Hematopoietic multipotent progenitor cell (in vitro differentiated cells): ENCODE measurements around the gene AMBRA1. TPM values are rescaled to one million over a fixed set of nuclear protein-coding genes. Genes with fewer than 3 reads are reported as not detected.

Experiments used
- DNase-seq, 3 donors: peaks; one replicate each; pipeline ENCODE4 v3.0.0-alpha.2; 2011 to 2015; ENCODE audit warnings: low read depth in 2 of 3, low spot score in 2 of 3
- small RNA-seq: library from RNA; depleted of rRNA; stranded (forward); fragments of <200 nt; gene quantifications from one replicate; pipeline ENCODE3, GENCODE V24; 2012
- total RNA-seq: library from RNA; depleted of rRNA; stranded (reverse); fragments of >200 nt; gene quantifications from one replicate; pipeline ENCODE4 v1.2.3, GENCODE V29; 2012

AMBRA1 gene
- total RNA-seq, 1 donor, result 53.9 TPM

DNA sequence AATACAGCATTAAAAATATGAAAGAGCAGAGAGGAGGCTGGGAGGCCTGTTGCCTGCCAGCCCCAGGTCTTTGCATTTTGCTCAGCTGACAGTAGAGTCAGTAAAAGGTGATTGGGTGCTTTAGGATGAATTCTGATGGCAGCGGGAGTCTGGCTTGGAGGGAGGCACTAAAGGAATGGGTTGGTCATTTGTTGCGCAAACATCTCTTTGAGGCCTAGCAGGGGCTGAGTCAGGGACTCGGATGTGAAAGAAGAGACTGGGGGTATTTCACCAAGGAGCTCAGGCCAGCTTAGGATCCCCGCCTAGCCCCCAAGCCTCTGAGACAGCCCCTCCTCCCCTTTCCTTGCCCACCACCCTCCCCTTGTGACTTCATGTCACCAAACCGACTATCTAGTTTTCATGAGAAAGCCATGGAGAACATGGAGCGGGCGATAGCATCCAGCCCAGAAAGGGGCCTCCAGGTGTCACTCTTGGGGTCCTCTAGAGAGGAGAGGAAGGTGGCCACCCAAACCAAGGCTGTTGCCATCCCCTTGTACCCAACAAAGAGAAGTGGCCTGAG, 236.8 kb downstream of the AMBRA1 start:
- no peak for DNase-seq

DNA sequence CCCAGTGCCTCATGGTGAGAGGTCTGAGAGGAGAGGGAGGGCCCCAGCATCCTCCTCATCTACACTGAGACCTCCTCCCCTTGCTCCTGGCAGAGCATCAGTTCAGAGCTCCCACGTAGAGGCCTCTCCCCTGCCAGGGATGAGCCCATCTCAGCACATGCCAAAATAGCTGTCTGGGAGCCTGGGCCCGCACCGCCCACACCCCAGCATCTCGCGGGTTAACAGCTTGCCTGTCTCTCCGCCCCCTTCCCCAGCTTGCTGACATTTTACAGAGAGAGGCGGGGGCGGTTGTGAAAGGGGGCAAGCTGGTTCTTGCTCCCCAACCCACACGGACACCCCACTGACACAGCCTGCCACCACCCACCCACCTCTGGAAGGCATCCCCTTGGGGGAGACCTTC, 240.1 kb downstream of the AMBRA1 start:
- DNase-seq, result no peak

DNA sequence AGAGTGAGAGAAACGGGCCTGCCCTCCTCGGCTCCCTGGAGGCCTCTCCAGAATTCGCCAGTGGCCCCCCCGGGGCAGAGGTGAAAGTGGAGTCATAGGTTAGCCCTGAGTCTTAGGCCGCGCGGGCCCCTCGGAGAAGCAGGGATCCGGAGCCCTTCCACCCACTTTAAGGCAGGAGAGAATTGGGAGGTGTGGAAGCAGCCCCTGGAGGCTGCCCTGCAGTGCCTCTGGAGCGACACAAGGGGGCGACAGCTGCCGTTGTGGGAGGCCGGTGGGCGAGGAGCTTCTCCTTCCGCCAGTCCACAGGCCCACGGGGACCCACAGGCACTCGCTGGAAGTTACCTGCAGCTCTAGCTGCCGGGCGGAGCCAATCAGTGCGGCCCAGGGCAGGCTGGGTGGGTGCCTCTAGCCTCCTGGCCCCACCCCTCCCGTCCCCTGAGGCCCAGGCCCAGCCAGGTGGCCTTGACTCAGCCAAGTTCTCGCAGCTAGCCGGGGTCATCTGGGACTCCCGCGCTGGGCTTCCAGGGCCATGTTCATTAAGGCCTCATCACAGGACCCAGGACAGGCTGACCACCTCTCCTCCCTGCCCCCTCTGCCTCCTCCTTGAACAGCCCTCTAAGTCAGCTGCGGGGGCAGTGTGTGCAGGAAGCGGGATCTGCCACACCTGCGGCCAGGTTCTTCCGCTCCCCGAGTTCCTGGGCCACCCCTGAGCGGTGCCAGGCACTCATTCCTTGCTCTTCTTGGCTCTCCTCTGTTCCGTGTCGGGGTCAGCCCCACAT, 241.6 kb downstream of the AMBRA1 start:
- peak; percentile 63 to 71 (median 70) for DNase-seq

DNA sequence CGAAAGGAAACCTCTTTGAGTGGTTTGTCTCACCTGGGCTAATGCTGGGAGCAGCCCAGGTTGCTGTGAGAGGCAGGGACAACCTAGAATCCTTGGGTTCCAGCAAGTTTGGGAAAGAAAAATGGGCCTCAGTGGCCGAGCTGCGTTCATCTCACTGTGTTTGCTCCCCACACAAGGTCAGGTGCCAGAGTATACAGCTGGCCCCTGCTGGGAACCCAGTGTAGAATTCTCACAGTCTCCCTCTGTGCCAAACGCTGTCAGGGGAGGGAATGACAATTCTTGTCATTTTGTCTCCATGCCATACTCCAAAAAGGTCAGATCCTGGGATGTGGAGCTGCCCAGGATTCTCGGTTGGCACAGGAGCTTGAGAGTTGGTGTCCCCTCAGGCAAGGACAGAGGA, 242.2 kb downstream of the AMBRA1 start:
- no peak for DNase-seq

DNA sequence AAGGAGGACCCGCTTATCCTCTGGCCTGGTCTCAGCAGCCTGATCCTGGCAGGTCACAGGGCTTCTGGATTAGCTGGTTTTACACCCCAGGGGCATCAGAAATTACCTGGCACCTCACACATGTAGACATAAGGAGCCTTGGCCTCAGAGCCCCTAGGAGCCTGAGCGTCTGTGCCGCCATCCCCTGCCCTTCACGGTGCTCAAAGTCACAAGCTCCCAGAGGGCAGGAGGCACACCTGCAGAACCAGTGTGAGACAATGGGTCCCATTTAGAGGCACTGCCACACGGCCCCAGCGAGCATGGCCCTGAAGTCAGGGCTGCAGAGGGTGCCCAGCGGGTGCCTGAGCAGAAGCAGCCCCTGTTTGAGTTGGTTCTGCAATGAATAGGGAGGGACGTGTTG, 242.7 kb downstream of the AMBRA1 start:
- no peak for DNase-seq

DNA sequence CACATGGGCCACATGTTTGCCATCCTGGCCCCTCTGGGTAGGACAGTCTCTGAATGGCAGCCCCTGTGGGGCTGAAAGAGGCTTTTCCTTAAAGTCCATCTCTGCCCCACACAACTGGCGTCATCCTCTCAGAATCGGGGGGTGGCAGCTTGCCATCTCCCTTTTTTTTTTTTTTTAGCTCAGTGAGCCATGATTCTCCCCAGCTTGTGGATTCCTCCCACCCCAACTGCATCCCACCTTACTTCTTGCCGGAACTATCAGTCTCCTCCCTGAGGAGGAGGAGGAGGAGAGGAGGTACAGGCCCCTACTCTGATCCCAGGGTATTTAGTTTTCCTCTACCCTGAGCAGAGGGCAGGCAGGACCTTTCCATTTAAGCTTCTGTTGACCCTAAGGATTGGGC, 243.1 kb downstream of the AMBRA1 start:
- no peak for DNase-seq

DNA sequence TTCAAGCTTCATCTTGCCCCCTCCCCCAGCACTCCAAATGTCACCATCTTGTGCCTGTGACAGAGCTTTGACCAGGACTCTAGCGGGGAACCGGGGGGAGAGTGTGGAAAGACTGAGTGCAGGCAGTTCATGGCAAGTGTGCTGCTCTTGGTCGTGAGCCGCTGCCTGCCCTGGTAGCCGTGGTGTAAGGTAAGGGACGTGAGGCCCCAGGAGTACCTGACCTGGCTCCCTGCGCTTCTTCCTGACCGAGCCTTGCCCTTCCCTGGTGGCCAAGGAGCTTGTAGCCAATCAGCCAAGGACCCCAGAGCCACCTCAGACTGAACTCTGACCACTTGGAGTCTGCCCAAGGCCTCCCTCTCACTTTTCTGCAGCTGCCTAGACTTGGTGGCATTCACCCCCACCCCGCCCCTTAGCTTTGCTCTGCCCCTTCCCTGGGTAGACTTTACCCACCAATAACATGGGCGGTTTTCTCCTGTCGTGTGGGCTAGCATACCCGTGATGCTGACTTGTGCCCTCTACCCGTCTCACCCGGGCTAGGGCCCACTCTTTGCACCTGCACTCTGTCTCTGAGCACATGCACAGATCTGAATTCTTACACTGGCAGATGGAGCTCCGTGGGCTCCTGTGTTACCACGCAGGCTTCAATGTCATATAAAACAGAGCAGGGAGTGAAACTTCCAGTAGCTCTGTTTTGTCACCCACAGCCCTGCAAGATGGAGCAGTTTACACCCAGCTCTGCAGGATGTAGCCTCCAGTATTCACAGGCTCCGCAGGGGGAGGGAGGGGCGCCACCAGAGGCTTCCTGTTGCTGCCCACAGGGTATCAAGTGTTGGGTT, 245.0 kb downstream of the AMBRA1 start:
- peak in 1 of 3 donors; percentile 46 for DNase-seq

DNA sequence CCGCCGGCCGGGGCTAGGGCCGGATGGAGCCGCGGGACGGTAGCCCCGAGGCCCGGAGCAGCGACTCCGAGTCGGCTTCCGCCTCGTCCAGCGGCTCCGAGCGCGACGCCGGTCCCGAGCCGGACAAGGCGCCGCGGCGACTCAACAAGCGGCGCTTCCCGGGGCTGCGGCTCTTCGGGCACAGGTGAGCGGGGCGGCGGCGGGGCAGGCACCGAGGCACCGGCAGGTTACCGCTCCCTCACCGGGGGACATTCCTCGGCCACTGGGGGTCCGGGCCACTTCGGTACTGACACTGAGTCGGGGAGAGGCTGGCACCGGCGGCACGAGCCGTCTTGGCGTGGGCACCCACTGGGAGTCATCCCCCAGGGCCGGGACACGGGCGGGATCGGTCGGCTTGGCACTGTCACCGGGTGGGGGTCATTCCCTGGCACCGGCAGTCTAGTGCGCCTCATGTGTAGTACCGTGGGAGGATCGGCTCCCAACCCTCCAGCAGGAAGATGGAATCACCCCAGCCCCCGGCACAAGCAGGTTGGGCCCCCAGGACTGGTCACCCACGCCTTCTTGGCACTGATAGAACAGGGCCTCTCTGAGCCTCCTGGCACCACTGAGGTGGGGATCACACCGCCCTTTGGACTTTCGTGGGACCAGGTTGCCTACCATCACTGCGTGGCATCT, 246.0 kb downstream of the AMBRA1 start:
- no peak for DNase-seq

DNA sequence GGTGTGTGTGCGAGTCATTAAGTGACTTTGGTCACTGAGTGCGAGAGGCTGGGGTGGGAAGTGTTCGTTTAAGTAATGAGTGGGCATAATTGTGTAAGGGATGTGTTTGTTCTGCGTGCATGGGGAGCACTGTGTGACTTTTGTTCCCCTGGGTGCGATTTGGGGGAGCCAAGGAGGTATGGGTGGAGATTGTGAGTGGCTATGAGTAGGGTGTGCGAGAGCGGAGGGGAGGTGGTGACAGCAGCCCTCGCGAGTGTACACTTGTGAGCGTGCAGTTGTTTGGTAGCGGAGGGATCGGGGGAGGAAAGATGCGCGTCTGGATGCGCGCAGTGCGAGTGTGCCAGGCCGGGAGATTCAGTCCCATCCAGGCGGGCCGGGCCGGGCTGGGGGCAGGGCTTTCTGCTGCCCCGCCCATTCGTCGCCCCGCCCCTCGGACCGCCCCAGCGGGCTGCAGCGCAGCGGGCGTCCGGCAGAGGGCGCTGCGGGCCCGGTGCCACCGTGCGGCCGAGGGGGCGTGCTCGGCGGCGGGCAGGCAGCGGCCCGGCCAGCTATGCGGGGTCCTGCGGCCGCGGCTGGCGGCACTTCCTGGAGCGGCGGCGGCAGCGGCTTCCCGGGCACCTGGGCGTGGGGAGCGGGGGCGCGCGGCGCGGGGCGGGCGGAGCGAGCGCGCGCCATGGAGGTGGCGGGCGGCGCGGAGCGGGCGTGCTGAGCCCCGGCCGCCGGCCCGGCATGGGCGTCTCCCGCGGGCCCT, 246.8 kb downstream of the AMBRA1 start, which contains the start of gene DGKZ:
Gene DGKZ, plus strand, starts transcription at position 578 of the 751 bp plus-strand sequence. CDS start 197 bp downstream, outside the sequence.
- peak; percentile 87 to 94 (median 88) for DNase-seq

Small RNA genes lying within 50 kb of the gene (small RNA-seq; reads per million reads assigned to genes)
- gene MIR3160-1 (not detected), gene MIR4688 (0.27 reads per million)

Other genes starting within 250 kb of the AMBRA1 start
- gene DGKZ, start 246.6 kb downstream of the AMBRA1 start, total RNA-seq, result 325 TPM
- gene MDK, start 212.4 kb downstream of the AMBRA1 start, total RNA-seq, result 46.3 TPM
- 1.6 TPM for gene CHRM4, start 202.2 kb downstream of the AMBRA1 start, total RNA-seq
- 7.5 TPM for gene HARBI1, start 23.2 kb upstream of the AMBRA1 start, total RNA-seq
- 55.2 TPM for gene ATG13, start 23.5 kb upstream of the AMBRA1 start, total RNA-seq
- 50.4 TPM for gene ARHGAP1, start 106.6 kb upstream of the AMBRA1 start, total RNA-seq
- 11.6 TPM for gene ZNF408, start 107.0 kb upstream of the AMBRA1 start, total RNA-seq
- under 0.01 TPM for gene F2, start 125.2 kb upstream of the AMBRA1 start, total RNA-seq